ENCODE measurements around the gene NCBP3. TPM values are rescaled to one million over a fixed set of nuclear protein-coding genes. Genes with fewer than 3 reads are reported as not detected.

NCBP3 gene
- total and polyA plus RNA-seq, 2 of the 8 experiments (the other 6 are each of a cell fraction or from before 2014, with no cell fraction given) = 19.6 to 46.1 TPM

DNA sequence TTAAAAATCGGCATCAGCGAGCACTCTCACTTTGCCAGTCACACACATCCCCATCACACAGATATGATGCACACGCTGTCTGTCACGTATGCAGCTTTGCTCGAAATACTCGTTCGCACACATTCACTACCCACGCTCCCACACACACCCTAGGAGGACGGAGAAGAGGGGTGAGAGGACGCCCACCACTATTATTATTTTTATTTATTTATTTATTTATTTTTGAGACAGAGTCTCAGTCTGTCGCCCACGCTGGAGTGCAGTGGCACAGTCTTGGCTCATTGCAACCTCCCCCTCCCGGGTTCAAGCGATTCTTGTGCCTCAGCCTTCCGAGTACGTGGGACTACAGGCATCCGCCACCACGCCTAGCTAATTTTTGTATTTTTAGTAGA is 92.0 kb downstream of the NCBP3 start:
- CTCF ChIA-PET (ENCODE audit: partially characterized antibody) = interaction anchor here (0.7 to 1.9 kb wide), 10 partner anchors 14 to 91 kb away, joined by 3 to 17 read pairs (median 4); partner anchors contain the start of gene NCBP3
- no peak overlapping the region for H2BK120ac ChIP-seq (replicated peaks; ENCODE audit: low read depth, low read length)
- no peak for TF ChIP-seq FOSL1 (IDR thresholded peaks at IDR 0.05; ENCODE audit: insufficient read depth, low read depth, low read length)

More for the DNA sequence above, 92.0 kb downstream of the NCBP3 start:
- Histone ChIP-seq H4K5ac (ENCODE audit: insufficient read length, low read depth, low read length) (no peak overlapping the region), H3K18ac (ENCODE audit: extremely low read depth, low read length) (no peak overlapping the region), H2BK20ac (ENCODE audit: low read length) (no peak overlapping the region), H2BK5ac (ENCODE audit: low read depth, low read length) (no peak overlapping the region), H3K9ac (replicated peaks in 1 of 4; ENCODE audit: extremely low read depth in 1 of 4, low read depth in 3 of 4, low read length in 3 of 4) (no peak overlapping the region), H3K14ac (ENCODE audit: insufficient read length) (no peak overlapping the region), H3K23me2 (ENCODE audit: low read depth, low read length) (peaks cover 4% of the 10 kb centered on the region; the same call in 1 of the 2 replicates), H3K36me3 (ENCODE audit: control insufficient read depth in 2 of 4, insufficient read depth in 4 of 4, low read length in 3 of 4) (no peaks in the 10 kb centered on the region), H3K23ac (ENCODE audit: insufficient read length) (no peak overlapping the region), H3K27ac (ENCODE audit: low read depth, low read length) (no peak overlapping the region), H3K56ac (replicated peaks; ENCODE audit: insufficient read length, low read depth, low read length) (no peak overlapping the region), H3K4me2 (ENCODE audit: insufficient read depth in 1 of 2, low read depth in 2 of 2, low read length in 2 of 2) (peak overlapping the region in 1 of 2 experiments; percentile 56; a peak in 3 of 4 replicates), H4K20me1 (replicated peaks in 1 of 2; ENCODE audit: control insufficient read depth in 1 of 2, insufficient read depth in 2 of 2, low read length in 2 of 2) (no peaks in the 10 kb centered on the region), H2BK12ac (ENCODE audit: low read depth, low read length) (no peak overlapping the region), H3K4me1 (replicated peaks in 1 of 4; ENCODE audit: control insufficient read depth in 3 of 4, insufficient read depth in 4 of 4, low read length in 3 of 4) (peaks cover 0 to 5% (median 3%) of the 10 kb centered on the region in 4 experiments; a peak in 4 of 7 replicates), H3K4me3 (ENCODE audit: extremely low read depth in 1 of 4, insufficient read depth in 2 of 4, low read depth in 3 of 4, low read length in 4 of 4) (no peak overlapping the region), H2AFZ (ENCODE audit: low read length) (no peak overlapping the region), H4K91ac (replicated peaks; ENCODE audit: insufficient read length, low read length) (no peak overlapping the region), H3K27me3 (replicated peaks in 1 of 4; ENCODE audit: control insufficient read depth in 3 of 4, extremely low read depth in 1 of 4, insufficient read depth in 3 of 4, low read length in 3 of 4) (no peaks in the 10 kb centered on the region), H3K79me1 (ENCODE audit: low read depth, low read length) (no peaks in the 10 kb centered on the region), H3K4ac (replicated peaks; ENCODE audit: insufficient read length, low read depth, low read length) (no peak overlapping the region), H3K9me3 (ENCODE audit: insufficient read depth in 2 of 2, low read depth in 1 of 2, low read length in 1 of 2) (no peaks in the 10 kb centered on the region), H2AK5ac (ENCODE audit: low read depth, low read length) (no peak overlapping the region), H2BK15ac (ENCODE audit: low read length) (no peak overlapping the region), H4K8ac (ENCODE audit: extremely low read depth, insufficient read depth, low read length) (no peak overlapping the region; the same call in 1 of the 2 replicates), H3K79me2 (ENCODE audit: control insufficient read depth in 1 of 2, insufficient read depth in 2 of 2, low read length in 2 of 2) (no peaks in the 10 kb centered on the region)
- FAIRE-seq (no peak), DNase-seq (ENCODE audit: low read depth in 1 of 2, low spot score in 2 of 2) (no peak)
- 88% methylated on average over 18 of the region's 18 CpGs; no CpG with 5 or more reads in 1 of the 2 experiments for WGBS, 2 experiments (ENCODE audit: extremely low coverage in 1 of 2, insufficient coverage in 1 of 2, insufficient read length in 1 of 2, insufficient replicate concordance in 2 of 2, low coverage in 1 of 2, low lambda C conversion rate in 2 of 2, missing lambda C conversion rate in 1 of 2)
- POLR2A ChIA-PET (ENCODE audit: partially characterized antibody) = interaction anchor here (1.0 kb wide), 1 partner anchor 14 kb away, joined by 3 read pairs; no protein-coding TSS in a partner anchor
